Osteocyte (in vitro differentiated cells): ENCODE measurements around the gene LRRFIP1. TPM values are rescaled to one million over a fixed set of nuclear protein-coding genes. Genes with fewer than 3 reads are reported as not detected.
A peak's percentile ranks its signal among the peaks of the same experiment; 100 is the strongest.

Experiments
- DNase-seq: peaks from one replicate; pipeline ENCODE4 v3.0.0; 2021; ENCODE audit warnings: mixed read lengths; ENCODE audit not compliant: unreplicated experiment; ENCODE audit errors: extremely low spot score
- H3K27ac Mint-ChIP-seq: one replicate; pipeline ENCODE4 v1.8.0; 2021; ENCODE audit warnings: mild to moderate bottlenecking, mixed read lengths; ENCODE audit not compliant: unreplicated experiment
- H3K27me3 Mint-ChIP-seq: one replicate; pipeline ENCODE4 v1.8.0; 2021; ENCODE audit warnings: mixed read lengths; ENCODE audit not compliant: unreplicated experiment
- H3K36me3 Mint-ChIP-seq: one replicate; pipeline ENCODE4 v1.8.0; 2021; ENCODE audit warnings: mixed read lengths; ENCODE audit not compliant: unreplicated experiment
- H3K4me1 Mint-ChIP-seq: one replicate; pipeline ENCODE4 v1.8.0; 2021; ENCODE audit warnings: mixed read lengths; ENCODE audit not compliant: unreplicated experiment
- H3K4me3 Mint-ChIP-seq: one replicate; pipeline ENCODE4 v1.8.0; 2021; ENCODE audit warnings: mild to moderate bottlenecking, moderate library complexity, mixed read lengths; ENCODE audit not compliant: unreplicated experiment
- H3K9me3 Mint-ChIP-seq: one replicate; pipeline ENCODE4 v1.8.0; 2021; ENCODE audit warnings: mixed read lengths; ENCODE audit not compliant: unreplicated experiment
- total RNA-seq: library from RNA; stranded (reverse); gene quantifications from 2 replicates; pipeline ENCODE4 v1.2.1, GENCODE V29; 2021
- TF ChIP-seq, protein P1 (sequence below): fragments of 200-600 bp; sonication (generic); IDR thresholded peaks from 2 replicates; pipeline ENCODE4 v1.5.0; 2021; ENCODE audit warnings: antibody characterized with exemption, mild to moderate bottlenecking, moderate library complexity

Gene LRRFIP1
- total RNA-seq, 1 donor from 2014 or later = 79.9 TPM

DNA sequence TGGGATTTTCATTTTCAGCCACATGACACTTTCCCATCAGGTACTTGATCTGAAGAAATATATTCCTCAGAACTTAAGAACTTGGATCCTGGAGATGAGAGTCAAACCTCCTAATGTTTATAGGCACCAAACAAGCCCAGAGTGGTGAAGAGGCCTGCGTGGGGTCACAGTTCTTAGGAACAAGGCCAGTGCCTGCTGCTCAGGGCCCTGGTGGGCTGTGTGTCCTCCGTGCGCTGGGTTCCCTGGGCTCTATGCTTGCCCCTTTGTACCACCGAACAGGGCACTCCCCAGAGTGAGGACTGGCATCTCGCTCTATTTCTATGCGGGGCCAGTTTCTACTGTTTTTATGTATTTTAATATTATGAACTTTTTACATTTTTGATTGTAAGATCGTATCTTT is 95.2 kb downstream of the LRRFIP1 start:
- Mint-ChIP-seq H3K27ac (no peak overlapping the region), H3K36me3 (peaks cover 13% of the 10 kb centered on the region), H3K4me3 (no peak overlapping the region), H3K4me1 (peaks cover 58% of the 10 kb centered on the region), H3K9me3 (no peaks in the 10 kb centered on the region), H3K27me3 (no peaks in the 10 kb centered on the region)
- TF ChIP-seq, protein P1, sequence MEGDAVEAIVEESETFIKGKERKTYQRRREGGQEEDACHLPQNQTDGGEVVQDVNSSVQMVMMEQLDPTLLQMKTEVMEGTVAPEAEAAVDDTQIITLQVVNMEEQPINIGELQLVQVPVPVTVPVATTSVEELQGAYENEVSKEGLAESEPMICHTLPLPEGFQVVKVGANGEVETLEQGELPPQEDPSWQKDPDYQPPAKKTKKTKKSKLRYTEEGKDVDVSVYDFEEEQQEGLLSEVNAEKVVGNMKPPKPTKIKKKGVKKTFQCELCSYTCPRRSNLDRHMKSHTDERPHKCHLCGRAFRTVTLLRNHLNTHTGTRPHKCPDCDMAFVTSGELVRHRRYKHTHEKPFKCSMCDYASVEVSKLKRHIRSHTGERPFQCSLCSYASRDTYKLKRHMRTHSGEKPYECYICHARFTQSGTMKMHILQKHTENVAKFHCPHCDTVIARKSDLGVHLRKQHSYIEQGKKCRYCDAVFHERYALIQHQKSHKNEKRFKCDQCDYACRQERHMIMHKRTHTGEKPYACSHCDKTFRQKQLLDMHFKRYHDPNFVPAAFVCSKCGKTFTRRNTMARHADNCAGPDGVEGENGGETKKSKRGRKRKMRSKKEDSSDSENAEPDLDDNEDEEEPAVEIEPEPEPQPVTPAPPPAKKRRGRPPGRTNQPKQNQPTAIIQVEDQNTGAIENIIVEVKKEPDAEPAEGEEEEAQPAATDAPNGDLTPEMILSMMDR = no peak
- peak; percentile 49 for DNase-seq

DNA sequence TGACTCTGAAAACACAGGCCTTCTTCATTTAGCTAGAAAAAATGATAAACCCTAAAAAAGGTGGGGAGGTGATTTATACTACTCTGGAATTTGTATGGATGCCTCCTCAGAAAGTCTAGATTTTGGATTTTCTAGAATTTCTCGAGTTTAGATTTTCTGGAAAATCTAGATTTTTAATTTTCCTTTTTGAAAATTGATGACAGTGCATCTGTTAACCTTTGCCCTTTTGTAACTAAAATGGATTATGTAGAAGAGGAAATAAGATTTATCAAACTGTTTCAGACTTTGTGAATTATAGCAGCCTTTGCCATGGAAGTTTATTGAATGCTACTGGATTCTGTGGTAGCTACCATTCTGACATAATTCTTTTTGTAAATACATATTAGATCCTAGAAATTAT is 95.6 kb downstream of the LRRFIP1 start:
- no peak for DNase-seq
- Mint-ChIP-seq H3K36me3 (peaks cover 13% of the 10 kb centered on the region), H3K27ac (peak overlapping the region; percentile 59), H3K27me3 (no peaks in the 10 kb centered on the region), H3K4me3 (no peak overlapping the region), H3K4me1 (peaks cover 62% of the 10 kb centered on the region), H3K9me3 (no peaks in the 10 kb centered on the region)
- TF ChIP-seq, protein P1 = no peak

DNA sequence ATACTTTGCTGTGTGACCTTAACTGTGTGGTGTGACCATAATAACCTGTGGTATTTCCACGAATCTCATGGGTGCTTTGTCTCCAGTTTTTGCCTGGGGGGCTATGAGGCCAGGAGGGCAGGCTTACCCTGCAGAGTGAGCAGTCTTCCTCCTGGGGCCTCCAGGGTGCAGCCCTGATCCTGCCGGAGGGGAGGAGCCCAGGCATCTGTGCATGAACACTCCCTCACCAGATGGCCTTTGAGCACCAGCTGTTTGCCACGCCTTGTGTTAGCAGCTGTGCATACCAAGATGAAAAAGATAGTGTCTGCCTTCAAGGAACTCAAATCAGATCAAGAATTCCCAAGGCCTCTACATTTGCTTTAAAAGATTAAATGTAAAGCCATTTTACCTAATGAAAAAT is 96.2 kb downstream of the LRRFIP1 start:
- Mint-ChIP-seq H3K4me3 (no peak overlapping the region), H3K9me3 (no peaks in the 10 kb centered on the region), H3K4me1 (peaks cover 67% of the 10 kb centered on the region), H3K27me3 (no peaks in the 10 kb centered on the region), H3K36me3 (peaks cover 8% of the 10 kb centered on the region), H3K27ac (peak overlapping the region; percentile 59)
- TF ChIP-seq, protein P1 = no peak
- peak; percentile 67 for DNase-seq

GRCh38 chr2:237724811-237725478 is 97.6 kb downstream of the LRRFIP1 start:
- TF ChIP-seq, protein P1 = no peak
- DNase-seq = peak; percentile 46
- no peak overlapping the region for H3K4me3 Mint-ChIP-seq
- peak overlapping the region; percentile 93 for H3K27ac Mint-ChIP-seq
- peaks cover 8% of the 10 kb centered on the region for H3K36me3 Mint-ChIP-seq
- H3K9me3 Mint-ChIP-seq = no peaks in the 10 kb centered on the region
- H3K4me1 Mint-ChIP-seq = peaks cover 65% of the 10 kb centered on the region
- H3K27me3 Mint-ChIP-seq = no peaks in the 10 kb centered on the region

DNA sequence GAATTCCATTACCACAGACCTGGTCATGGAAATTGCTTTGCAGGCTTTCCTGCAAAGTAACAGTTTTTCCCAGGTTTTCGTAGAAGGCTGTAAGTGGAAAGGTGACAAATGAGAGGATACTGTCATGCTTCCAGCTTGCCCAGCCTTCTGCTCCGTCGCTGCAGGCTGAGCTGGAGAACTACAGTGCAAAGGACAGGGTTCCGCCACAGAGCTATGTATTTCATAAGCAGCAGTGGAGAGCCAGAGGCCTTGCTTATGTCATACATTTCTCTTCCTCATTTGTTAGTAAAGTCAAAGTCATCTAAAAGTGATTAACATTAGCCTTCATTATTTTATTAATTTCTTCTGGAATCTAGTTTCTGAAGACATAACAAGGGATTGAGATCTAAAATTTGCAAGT is 98.3 kb downstream of the LRRFIP1 start:
- no peaks in the 10 kb centered on the region for H3K9me3 Mint-ChIP-seq
- no peak overlapping the region for H3K4me3 Mint-ChIP-seq
- peaks cover 69% of the 10 kb centered on the region for H3K4me1 Mint-ChIP-seq
- DNase-seq = peak; percentile 25
- peaks cover 8% of the 10 kb centered on the region for H3K36me3 Mint-ChIP-seq
- H3K27me3 Mint-ChIP-seq = no peaks in the 10 kb centered on the region
- peak overlapping the region; percentile 93 for H3K27ac Mint-ChIP-seq
- TF ChIP-seq, protein P1 = no peak
